NCI-H1105 treated with DMSO at 0.1 percent for 48 hours (cell line): ENCODE data around the gene MLST8.
A peak's percentile ranks its signal among the peaks of the same experiment; 100 is the strongest.
"Not testable (repeated sequence)": the region's sequence is repeated elsewhere in the genome, so short reads cannot be mapped to it uniquely, and the experiment has no call there.

Experiments
- DNase-seq: peaks from one replicate; lab custom pipeline; 2025; lab: John Stamatoyannopoulos, UW

The MLST8 gene

GRCh38 chr16:2190659-2191445, 14.4 kb upstream of the MLST8 start:
- no peak for DNase-seq

GRCh38 chr16:2191446-2191706, 13.9 kb upstream of the MLST8 start:
- DNase-seq, result no peak

DNA sequence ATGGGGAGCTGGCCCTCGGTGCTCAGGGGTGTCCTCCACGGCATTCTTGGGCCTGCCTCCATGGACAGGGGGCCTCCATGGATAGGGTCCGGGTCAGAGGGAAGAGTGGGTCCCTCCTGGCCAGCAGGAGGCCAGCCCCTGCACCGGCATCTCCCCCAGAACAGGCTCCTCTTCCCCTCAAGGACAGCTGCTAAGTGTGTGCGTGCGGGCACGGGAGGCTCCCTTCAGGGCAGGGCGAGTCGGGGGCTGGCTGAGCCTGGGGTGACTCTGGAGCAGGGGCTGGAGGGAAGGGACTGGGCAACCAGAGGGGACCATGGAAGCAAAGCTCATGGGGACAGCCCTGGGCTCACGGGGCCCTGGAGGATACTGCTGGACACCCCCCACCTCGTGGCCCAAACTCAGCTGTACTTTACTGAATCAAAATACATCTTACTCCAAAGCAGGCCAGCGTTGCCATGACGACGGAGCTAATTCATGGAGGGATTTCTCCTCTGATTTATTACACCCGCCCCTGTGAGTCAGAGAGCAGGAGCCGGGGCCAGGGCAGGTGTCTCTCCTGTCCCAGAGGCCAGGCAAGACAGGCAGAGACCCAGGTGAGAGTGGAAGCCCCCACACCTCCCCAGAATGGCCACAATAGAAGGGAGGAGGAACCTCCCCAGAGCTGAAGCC, 11.0 kb upstream of the MLST8 start:
- no peak for DNase-seq

DNA sequence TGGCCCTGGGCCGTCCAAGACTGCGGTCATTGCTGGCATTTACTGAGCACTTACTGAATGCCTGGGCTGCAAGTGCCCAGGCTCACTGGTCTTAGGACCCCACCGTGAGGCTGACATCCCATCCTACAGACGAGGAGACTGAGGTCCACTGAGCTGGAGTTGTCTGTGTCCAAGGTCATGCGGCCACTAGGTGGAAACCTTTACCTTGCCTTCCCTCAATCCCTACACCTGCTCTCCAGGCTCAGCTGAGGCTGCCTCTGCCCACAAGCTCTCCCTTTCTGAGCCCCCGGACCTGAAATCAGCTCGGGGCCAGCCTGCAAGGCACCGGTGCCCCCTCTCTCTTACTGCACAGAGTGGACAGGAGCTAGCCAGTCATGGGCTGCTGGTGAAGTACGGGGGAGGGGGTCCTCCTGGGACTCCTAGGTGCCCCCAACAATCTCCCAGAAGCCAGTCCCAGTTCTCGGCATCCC, 10.4 kb upstream of the MLST8 start:
- DNase-seq, result peak; percentile 41

DNA sequence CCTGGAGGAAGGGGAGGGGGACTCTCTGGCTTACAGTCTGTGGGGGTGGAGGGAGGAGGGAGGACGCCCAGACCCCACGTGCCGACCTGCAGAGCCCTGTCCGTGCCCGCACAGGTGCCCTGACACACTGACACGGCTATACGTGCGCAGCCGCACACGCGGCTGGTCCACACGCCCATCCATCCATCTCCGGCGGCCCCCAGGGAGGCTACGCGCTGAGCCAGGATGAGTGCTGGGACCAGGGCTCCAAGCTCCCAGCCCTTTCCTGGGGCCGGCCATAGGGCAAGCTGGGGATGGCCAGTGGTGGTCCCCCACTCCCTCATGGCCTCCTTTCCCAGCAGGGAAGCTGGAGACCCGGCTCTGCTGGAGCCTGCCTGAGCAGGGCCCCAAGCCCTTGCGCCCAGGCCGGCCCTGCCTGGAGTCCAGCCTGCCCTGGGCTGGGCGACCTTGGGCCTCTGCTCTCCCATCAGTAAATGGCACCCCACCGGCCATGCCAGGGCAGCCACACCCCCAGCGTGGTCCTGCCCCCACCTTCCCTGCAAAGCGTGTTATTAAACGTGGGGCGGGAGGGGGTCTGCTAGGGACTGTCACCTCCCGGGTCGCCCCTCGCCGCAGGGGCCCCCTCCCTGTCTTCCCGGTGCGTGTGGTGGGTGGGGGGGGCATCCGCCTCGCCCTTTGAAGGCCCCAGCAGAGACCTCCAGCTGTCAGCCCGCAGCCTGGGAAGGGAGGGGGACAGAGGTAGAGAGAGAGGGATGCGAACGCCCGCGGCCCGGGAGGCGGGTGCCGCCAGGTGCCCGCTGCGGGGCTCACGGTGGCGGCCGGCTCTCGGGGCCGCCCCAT, 9.7 kb upstream of the MLST8 start:
- DNase-seq, result no peak

DNA sequence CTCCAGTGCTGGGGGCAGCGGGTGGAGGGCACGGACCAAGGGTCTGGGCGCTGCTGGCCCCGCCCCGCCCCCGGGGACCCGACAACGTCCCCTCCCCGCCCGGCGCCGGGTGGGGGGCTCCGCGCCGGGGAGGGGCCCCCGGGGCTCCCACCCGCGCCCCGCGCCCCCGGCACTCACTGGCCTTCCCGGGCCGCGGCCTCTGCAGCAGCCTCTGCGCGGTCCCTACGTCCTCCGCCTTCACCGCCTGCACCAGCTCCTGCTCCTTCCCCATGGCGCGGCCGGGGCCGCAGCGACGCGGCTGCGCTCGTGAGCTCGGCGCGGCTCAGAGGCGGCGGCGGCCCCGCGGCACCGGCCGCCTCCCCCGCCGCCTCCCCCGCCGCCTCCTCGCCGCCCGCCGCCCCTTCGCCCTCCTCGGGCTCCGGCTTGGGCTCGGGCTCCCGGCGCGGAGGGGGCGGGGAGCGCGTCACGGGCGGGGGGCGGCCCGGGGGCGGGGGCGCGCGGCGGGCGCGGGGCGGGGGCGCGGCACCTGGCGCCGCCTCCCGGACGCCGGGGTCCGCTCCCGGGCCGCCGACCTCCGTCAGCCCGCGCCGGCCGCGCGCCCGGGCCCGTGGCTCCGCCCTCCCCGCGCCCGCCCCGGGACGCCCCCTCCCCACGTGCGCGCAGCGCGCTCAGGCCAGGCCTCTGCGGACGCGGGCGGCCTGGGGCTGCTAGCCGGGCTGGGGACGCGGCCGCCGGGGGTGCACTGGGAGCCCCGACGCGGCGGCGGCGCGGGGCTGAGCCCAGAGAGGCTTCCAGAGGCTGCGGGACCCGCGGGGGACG, 8.9 kb upstream of the MLST8 start, which contains the start of gene CASKIN1:
Gene CASKIN1 (minus strand): TSS at position 444 of the 819 bp plus-strand sequence. CDS start 173 bp downstream, at position 271.
- no peak for DNase-seq

DNA sequence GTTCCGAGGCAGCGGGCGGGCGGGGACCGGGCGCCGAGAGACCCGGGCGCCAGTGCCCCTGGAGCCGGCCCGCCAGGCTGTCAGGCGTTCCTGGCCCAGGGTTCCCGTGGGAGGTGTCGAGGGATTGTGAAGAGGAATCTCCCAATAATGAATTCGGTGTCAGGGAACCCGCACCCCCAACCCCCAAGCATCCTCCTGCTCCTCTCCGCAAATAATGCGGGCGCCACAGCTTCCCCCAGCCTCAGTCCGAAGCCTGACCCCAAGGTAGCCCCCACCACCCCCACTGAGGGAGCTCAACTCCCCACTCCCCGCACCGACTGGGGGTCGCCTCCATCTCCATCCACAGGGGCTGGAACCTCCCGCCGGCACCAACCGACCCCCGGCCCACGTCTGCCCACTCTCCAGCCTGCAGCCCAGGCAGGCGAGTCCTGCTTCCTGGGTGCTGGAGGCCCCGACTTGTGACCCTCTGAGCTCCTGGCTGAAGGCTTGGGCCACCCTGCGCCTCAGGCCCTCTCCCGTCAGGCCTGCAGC, 8.2 kb upstream of the MLST8 start:
- DNase-seq, result no peak

- DNase-seq, result no peak
Observed at GRCh38 chr16:2197765-2198164, 7.5 kb upstream of the MLST8 start.

DNA sequence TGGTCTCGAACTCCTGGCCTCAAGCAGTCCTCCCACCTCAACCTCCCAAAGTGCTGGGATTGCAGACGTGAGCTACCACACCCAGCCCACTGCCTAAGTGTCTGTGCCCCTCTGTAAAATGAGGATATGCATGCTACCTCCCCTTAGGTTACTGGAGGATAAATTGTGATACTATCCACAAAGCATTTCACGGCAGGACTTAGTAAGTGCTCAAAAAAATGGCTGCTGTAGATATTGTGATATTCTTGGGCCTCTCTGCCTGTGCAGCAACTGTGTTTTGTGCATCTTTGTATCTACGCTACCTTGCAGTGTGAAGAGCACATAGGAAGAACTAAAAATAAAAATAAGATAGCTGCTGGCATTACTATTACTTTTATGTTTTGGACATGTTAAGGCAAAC, 7.0 kb upstream of the MLST8 start:
- DNase-seq, result no peak

DNA sequence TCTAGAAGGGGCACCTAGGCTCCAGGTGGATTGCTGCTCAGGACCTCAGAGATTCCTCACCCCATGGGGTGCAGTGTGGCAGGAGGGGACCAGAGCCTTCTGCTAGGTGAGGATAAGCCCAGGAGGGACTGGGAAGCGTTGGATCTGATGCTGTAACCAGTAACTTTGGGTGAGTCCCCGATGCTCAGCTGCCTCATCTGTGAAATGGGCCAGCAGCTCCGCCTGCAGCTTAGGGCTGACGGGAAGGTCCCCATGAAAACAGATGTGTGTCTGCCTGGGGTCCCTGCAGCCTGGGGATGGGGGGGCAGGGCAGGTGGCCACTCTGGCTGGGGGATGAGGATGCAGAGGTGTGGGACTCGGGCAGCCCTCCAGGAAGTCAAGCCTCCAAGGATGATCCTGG, 6.2 kb upstream of the MLST8 start:
- DNase-seq, result no peak

DNA sequence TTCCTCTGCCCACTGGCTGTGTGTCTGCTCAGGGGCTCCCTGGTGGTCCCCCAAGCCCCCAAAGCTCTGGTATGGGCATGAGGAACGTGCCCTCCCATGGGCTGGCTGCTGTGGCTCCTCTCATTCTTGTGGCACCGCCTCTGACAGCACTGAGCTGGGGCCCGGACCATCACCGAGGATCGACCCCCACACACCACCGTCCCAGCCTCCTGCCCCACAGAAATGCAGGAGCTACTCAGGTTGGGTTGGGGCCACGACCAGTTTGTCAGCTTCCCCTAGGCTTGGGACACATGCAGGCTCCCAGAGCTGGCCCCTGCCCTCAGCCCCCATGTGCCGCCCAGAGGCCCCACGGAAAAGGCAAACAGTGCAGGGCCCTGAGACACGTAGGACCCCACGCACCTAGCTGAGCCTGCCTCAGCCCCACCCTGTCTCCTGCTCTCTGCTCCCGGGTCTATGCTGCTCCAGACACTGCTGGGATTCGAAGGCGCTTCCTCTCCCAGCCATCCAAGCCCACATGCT, 5.6 kb upstream of the MLST8 start:
- no peak for DNase-seq

GRCh38 chr16:2200313-2200712, 4.9 kb upstream of the MLST8 start:
- no peak for DNase-seq

DNA sequence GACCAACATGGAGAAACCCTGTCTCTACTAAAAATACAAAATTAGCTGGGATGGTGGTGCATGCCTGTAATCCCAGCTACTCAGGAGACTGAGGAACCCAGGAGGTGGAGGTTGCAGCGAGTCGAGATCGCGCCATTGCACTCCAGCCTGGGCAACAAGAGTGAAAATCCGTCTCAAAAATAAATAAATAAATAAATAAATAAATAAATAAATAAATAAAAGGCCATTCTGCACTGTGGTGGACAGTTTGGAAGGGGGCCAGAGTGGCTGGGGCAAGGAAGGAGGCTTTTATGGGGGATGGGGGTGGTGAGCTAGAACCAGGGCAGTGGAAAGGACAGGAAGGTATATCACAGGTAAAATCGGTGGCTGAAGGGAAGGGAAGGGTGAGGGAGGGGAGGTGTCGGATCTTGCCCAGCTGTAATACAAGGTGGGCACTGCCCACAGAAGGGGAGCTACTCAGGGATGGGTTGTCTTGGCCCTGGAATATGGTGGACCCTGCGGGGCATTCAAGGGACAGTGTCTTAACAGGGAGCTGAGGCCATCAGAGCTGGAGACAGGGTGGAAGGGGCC, 2.0 kb upstream of the MLST8 start:
- DNase-seq, result not testable (repeated sequence)

GRCh38 chr16:2204416-2205103, 694 bp upstream of the MLST8 start:
- DNase-seq, result no peak

GRCh38 chr16:2205967-2206313, 686 bp downstream of the MLST8 start:
- no peak for DNase-seq

DNA sequence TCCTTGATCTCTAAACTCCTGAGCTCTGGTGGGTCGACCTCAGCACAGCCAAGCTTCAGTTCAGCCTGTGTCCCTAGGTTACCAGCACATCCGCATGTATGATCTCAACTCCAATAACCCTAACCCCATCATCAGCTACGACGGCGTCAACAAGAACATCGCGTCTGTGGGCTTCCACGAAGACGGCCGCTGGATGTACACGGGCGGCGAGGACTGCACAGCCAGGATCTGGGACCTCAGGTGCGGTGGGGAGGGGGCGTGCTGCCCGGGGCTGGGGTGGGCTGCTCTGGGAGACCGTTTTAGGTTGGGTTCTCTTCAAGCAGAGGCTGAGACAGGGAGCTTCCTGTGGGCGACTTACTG, 1.1 kb downstream of the MLST8 start:
- no peak for DNase-seq

- no peak for DNase-seq
Observed at GRCh38 chr16:2206780-2207433, 1.7 kb downstream of the MLST8 start.

DNA sequence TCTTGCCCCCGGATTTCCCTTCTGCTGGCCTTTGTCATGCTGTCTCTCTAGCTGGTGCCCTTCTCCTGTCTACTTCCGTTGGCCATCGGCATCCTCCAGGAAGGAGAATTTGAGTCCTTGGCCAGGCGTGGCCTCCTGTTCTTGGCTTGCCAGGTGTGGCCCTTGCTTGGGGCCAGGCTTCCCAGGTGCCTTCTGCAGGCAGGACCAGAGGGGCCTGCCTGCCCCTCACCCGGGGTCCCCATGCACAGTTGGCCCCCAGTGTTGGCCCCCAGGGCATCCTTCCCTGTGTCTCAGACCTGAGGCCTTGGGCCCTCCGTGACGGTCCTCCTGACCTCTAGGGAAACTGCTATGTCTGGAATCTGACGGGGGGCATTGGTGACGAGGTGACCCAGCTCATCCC, 2.6 kb downstream of the MLST8 start:
- DNase-seq, result no peak

GRCh38 chr16:2208308-2208707, 3.1 kb downstream of the MLST8 start:
- peak; percentile 4 for DNase-seq

GRCh38 chr16:2208772-2209171, 3.5 kb downstream of the MLST8 start:
- DNase-seq, result no peak
